Stimulated activated CD4-positive, alpha-beta T cell treated with anti-CD3 and anti-CD28 coated beads, Interleukin-15, amount 100 ng/mL, for 24 hours (primary cell): ENCODE data around the gene FST.

Experiments
- DNase-seq: peaks from one replicate; pipeline ENCODE4 v3.0.0-alpha.2; 2020

FST gene

GRCh38 chr5:53475320-53475719 is 5.1 kb upstream of the FST start:
- DNase-seq: no peak

- DNase-seq: no peak
Observed at GRCh38 chr5:53476019-53476418, 4.4 kb upstream of the FST start.

GRCh38 chr5:53476531-53477480 is 3.6 kb upstream of the FST start:
- DNase-seq: no peak

GRCh38 chr5:53478411-53479044 is 1.9 kb upstream of the FST start:
- DNase-seq: peak; percentile 27

- no peak for DNase-seq
Observed at GRCh38 chr5:53479045-53479589, 1.3 kb upstream of the FST start.

GRCh38 chr5:53479590-53480415 is 626 bp upstream of the FST start:
- DNase-seq: peak; percentile 47

GRCh38 chr5:53481159-53481886 is 894 bp downstream of the FST start:
- no peak for DNase-seq

- peak; percentile 79 for DNase-seq
Observed at GRCh38 chr5:53481887-53482716, 1.7 kb downstream of the FST start.

GRCh38 chr5:53482717-53483638 is 2.5 kb downstream of the FST start:
- peak; percentile 37 for DNase-seq

- DNase-seq: no peak
Observed at GRCh38 chr5:53487436-53487835, 7.0 kb downstream of the FST start.

- no peak for DNase-seq
Observed at GRCh38 chr5:53488195-53488722, 7.8 kb downstream of the FST start.

GRCh38 chr5:53490747-53491146 is 10.3 kb downstream of the FST start:
- DNase-seq: no peak

- DNase-seq: no peak
Observed at GRCh38 chr5:53501054-53501453, 20.6 kb downstream of the FST start.

GRCh38 chr5:53503562-53504218 is 23.3 kb downstream of the FST start:
- no peak for DNase-seq

GRCh38 chr5:53507013-53507412 is 26.6 kb downstream of the FST start:
- no peak for DNase-seq

- no peak for DNase-seq
Observed at GRCh38 chr5:53508125-53508524, 27.7 kb downstream of the FST start.

- DNase-seq: no peak
Observed at GRCh38 chr5:53512539-53512938, 32.1 kb downstream of the FST start.

- DNase-seq: no peak
Observed at GRCh38 chr5:53515988-53516387, 35.6 kb downstream of the FST start.

GRCh38 chr5:53520813-53521212 is 40.4 kb downstream of the FST start:
- no peak for DNase-seq
